CD4-positive, alpha-beta memory T cell (primary cell): ENCODE data around the gene EXOC1L. TPM values are rescaled to one million over a fixed set of nuclear protein-coding genes. Genes with fewer than 3 reads are reported as not detected.
A peak's percentile ranks its signal among the peaks of the same experiment; 100 is the strongest.

Experiments
- CTCF ChIA-PET: fragments of 350-600 bp; sonication (Branson Sonifier 250); formaldehyde crosslinking; loops from one replicate; lab custom pipeline; 2021; ENCODE audit warnings: inconsistent platforms; ENCODE audit not compliant: partially characterized antibody; lab: Charles Lee
- POLR2A ChIA-PET: fragments of 350-600 bp; sonication (Branson Sonifier 250); formaldehyde crosslinking; loops from one replicate; lab custom pipeline; 2021; ENCODE audit not compliant: partially characterized antibody; lab: Charles Lee
- DNase-seq, 5 donors: peaks; one replicate each; pipeline versions ENCODE4 v3.0.0 to v3.0.0-alpha.2; 2020 to 2022; ENCODE audit warnings: mixed read lengths in 1 of 5
- H3K27ac ChIP-seq: one replicate; pipeline ENCODE4 v1.7.0; 2013; ENCODE audit warnings: low read depth, low read length
- H3K27me3 ChIP-seq: 2 replicates; pipeline ENCODE4 v1.7.0; 2013; ENCODE audit warnings: mild to moderate bottlenecking, low read length, moderate library complexity; ENCODE audit not compliant: insufficient read depth
- H3K36me3 ChIP-seq: 2 replicates; pipeline ENCODE4 v1.7.0; 2013; ENCODE audit warnings: mild to moderate bottlenecking, low read length, moderate library complexity; ENCODE audit not compliant: insufficient read depth
- H3K4me1 ChIP-seq: 2 replicates; pipeline ENCODE4 v1.7.0; 2013; ENCODE audit warnings: mild to moderate bottlenecking, low read length, moderate library complexity; ENCODE audit not compliant: insufficient read depth
- H3K4me3 ChIP-seq, 2 donors: one replicate each; pipeline ENCODE4 v1.7.0; 2013; ENCODE audit warnings: low read length in 2 of 2, mild to moderate bottlenecking in 1 of 2
- H3K9me3 ChIP-seq, 2 donors: one replicate each; pipeline ENCODE4 v1.7.0; 2013; ENCODE audit warnings: low read length in 2 of 2, control low read depth in 1 of 2; ENCODE audit not compliant: control insufficient read depth in 1 of 2
- H3K27ac Mint-ChIP-seq, 7 donors: one replicate each; pipeline ENCODE4 v1.8.0; 2020 to 2021; ENCODE audit warnings: mixed read lengths in 7 of 7, mild to moderate bottlenecking in 6 of 7, inconsistent platforms in 3 of 7, moderate library complexity in 3 of 7
- H3K27me3 Mint-ChIP-seq, 2 donors: one replicate each; pipeline ENCODE4 v1.8.0; 2020 to 2021; ENCODE audit warnings: mixed read lengths in 2 of 2
- H3K36me3 Mint-ChIP-seq, 2 donors: one replicate each; pipeline ENCODE4 v1.8.0; 2020 to 2021; ENCODE audit warnings: mixed read lengths in 2 of 2, inconsistent platforms in 1 of 2, mild to moderate bottlenecking in 1 of 2
- H3K4me1 Mint-ChIP-seq, 4 donors: one replicate each; pipeline ENCODE4 v1.8.0; 2020 to 2021; ENCODE audit warnings: mixed read lengths in 4 of 4, mild to moderate bottlenecking in 1 of 4
- H3K4me3 Mint-ChIP-seq, 8 donors: one replicate each; pipeline ENCODE4 v1.8.0; 2020 to 2021; ENCODE audit warnings: mixed read lengths in 8 of 8, mild to moderate bottlenecking in 7 of 8, moderate library complexity in 6 of 8, inconsistent platforms in 3 of 8
- H3K9me3 Mint-ChIP-seq, 8 donors: one replicate each; pipeline ENCODE4 v1.8.0; 2020 to 2021; ENCODE audit warnings: mixed read lengths in 8 of 8, mild to moderate bottlenecking in 5 of 8, inconsistent platforms in 3 of 8, moderate library complexity in 1 of 8
- intact Hi-C: fragments of 100-400 bp; cut with micrococcal nuclease; formaldehyde crosslinking; loops from one replicate; pipeline ENCODE4 v1.15.1; 2023
- polyA plus RNA-seq, 2 donors: library from polyadenylated mRNA; unstranded; fragments of 300-500 nt; fragmentation: Illumina TruSeq; gene quantifications; one replicate each; pipeline ENCODE4 v1.2.3, GENCODE V29; 2021
- total RNA-seq, 2 experiments: library from RNA; stranded (reverse); gene quantifications; one replicate each; pipeline ENCODE4 v1.2.3, GENCODE V29; 2021

EXOC1L gene, protein sequence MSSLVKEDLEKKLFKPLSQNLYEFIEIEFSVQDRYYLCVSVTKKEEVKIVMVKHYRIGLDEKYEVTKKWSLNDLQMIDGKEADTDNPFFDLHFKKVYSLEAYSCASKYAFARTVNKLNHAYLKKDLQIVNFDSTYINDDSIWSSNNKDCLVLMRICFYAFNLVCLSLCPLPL
- total RNA-seq (not detected), polyA plus RNA-seq (not detected)

DNA sequence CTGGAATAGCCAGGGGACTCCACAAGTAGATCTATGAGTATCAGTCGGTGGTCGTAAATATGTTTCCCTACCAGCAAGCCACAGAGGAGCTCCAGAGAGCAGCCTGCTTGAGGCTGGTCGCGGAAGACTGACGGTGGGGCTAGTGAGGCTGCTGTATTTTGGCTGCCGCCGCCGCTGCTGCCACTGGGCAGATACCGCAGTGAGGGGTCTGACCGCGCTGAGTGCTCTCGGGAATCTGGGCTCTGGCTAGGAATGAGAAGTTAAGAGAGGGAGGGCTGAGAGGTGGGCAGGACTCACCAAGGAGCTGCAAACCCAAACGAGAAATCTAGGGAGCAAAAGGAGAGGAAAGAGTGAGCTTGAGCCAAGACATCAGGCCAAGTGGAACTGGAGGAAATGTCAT lies at the start of gene EXOC1L:
TSS of gene EXOC1L (plus strand) at position 157 of the 400 bp plus-strand sequence. CDS start at position 394, 237 bp downstream.
- Mint-ChIP-seq H3K4me1 (peaks cover 5 to 8% (median 7%) of the 10 kb centered on the region in 4 donors), H3K4me3 (peak within 1 kb of the TSS in 7 of 8 donors; percentile 11 to 71 (median 59)), H3K27ac (peak within 1 kb of the TSS in 2 of 7 donors; percentile 22 to 43), H3K27me3 (peaks cover 9 to 13% of the 10 kb centered on the region in 2 donors), H3K36me3 (no peaks in the 10 kb centered on the region), H3K9me3 (no peaks in the 10 kb centered on the region)
- Histone ChIP-seq H3K27me3 (no peaks in the 10 kb centered on the region), H3K4me3 (no peak within 1 kb of the TSS), H3K9me3 (no peaks in the 10 kb centered on the region), H3K4me1 (no peaks in the 10 kb centered on the region), H3K27ac (no peak within 1 kb of the TSS), H3K36me3 (no peaks in the 10 kb centered on the region)
- ChIA-PET CTCF (no interaction called here), POLR2A (no interaction called here)
- intact Hi-C loops: no loop called here
- no peak for DNase-seq

DNA sequence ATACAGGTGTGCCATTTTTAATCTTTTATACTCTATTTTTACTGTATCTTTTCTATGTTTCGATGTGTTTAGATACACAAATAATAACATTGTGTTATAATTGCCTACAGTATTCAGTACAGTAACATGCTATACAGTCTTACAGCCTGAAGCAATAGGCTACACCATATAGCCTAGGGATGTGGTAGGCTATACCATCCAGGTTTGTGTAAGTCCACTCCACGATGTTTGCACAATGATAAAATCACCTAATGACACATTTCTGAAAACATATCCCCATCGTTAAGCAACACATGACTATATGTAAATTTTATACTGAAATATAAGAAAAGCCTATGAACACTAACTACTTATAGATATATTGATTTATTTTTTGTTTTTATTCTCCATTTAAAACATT lies 48.9 kb upstream of the EXOC1L start:
- H3K36me3 ChIP-seq: no peaks in the 10 kb centered on the region
- Mint-ChIP-seq H3K4me3 (no peak overlapping the region), H3K9me3 (peaks cover 0 to 5% (median 0%) of the 10 kb centered on the region in 8 donors), H3K27me3 (peaks cover 17% of the 10 kb centered on the region in 2 donors), H3K27ac (no peak overlapping the region), H3K4me1 (no peaks in the 10 kb centered on the region), H3K36me3 (no peaks in the 10 kb centered on the region)
- CTCF ChIA-PET: interaction anchor here (0.7 kb wide), 1 partner anchor 13 kb away, joined by 4 read pairs; no protein-coding TSS in a partner anchor
- H3K27ac ChIP-seq: no peak overlapping the region
- H3K4me3 ChIP-seq: no peak overlapping the region
- intact Hi-C loops: no loop called here
- no peak for DNase-seq
- POLR2A ChIA-PET: no interaction called here
- H3K27me3 ChIP-seq: no peaks in the 10 kb centered on the region
- H3K9me3 ChIP-seq: no peaks in the 10 kb centered on the region
- no peaks in the 10 kb centered on the region for H3K4me1 ChIP-seq

DNA sequence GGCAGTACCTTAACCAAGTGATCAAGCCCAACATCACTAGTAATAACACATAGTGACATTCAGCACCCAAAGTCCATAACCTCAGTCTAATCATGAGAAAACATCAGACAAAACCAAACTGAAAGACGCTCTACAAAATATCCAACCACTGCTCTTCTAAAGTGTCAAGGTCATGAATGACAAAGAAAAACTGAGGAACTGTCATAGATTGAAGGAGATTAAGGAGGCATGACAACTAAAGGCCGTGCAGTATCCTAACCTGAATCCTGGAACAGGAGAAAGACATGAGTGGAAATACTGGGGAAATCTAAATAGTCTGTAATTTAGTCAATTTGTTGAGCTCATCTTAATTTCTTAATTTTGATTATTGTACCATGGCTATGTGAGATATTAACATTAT lies 38.2 kb upstream of the EXOC1L start:
- DNase-seq: no peak
- H3K4me1 ChIP-seq: no peaks in the 10 kb centered on the region
- H3K9me3 ChIP-seq: no peaks in the 10 kb centered on the region
- Mint-ChIP-seq H3K9me3 (peaks cover 0 to 4% (median 1%) of the 10 kb centered on the region in 8 donors), H3K4me1 (no peaks in the 10 kb centered on the region), H3K27ac (no peak overlapping the region), H3K36me3 (no peaks in the 10 kb centered on the region), H3K27me3 (peaks cover 6 to 8% of the 10 kb centered on the region in 2 donors), H3K4me3 (no peak overlapping the region)
- intact Hi-C loops: no loop called here
- ChIA-PET POLR2A (no interaction called here), CTCF (no interaction called here)
- H3K36me3 ChIP-seq: no peaks in the 10 kb centered on the region
- H3K27me3 ChIP-seq: peaks cover 3% of the 10 kb centered on the region
- no peak overlapping the region for H3K4me3 ChIP-seq
- no peak overlapping the region for H3K27ac ChIP-seq

- CTCF ChIA-PET: no interaction called here
- Histone ChIP-seq H3K4me3 (no peak overlapping the region), H3K27me3 (no peaks in the 10 kb centered on the region), H3K4me1 (no peaks in the 10 kb centered on the region), H3K27ac (no peak overlapping the region), H3K36me3 (no peaks in the 10 kb centered on the region), H3K9me3 (no peaks in the 10 kb centered on the region)
- Mint-ChIP-seq H3K4me1 (no peaks in the 10 kb centered on the region), H3K36me3 (no peaks in the 10 kb centered on the region), H3K27me3 (peaks cover 6 to 10% of the 10 kb centered on the region in 2 donors), H3K9me3 (peaks cover 0 to 4% (median 0%) of the 10 kb centered on the region in 8 donors), H3K27ac (no peak overlapping the region), H3K4me3 (no peak overlapping the region)
- intact Hi-C loops: no loop called here
- POLR2A ChIA-PET: no interaction called here
- DNase-seq: no peak
Measured at GRCh38 chr4:55781812-55782211, 37.8 kb upstream of the EXOC1L start.

DNA sequence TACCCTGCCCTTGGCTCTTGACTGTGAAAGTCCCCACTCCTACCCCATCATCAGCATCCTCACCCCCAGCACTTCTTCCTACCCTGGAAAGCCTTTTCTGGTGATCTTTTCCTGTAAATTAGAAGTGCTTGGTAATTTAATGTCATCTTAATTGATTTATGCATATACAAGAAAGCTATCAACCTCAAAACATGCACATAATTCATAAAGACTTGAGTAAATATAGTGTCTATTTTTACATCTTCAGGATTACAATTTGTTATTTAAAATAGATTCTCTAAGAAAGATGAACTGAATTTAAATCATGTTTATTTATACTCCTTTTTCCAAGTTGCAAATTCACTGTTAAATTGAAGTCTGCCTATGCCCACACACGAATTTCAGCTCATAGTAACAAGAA lies 36.0 kb upstream of the EXOC1L start:
- no peaks in the 10 kb centered on the region for H3K4me1 ChIP-seq
- H3K36me3 ChIP-seq: no peaks in the 10 kb centered on the region
- no peaks in the 10 kb centered on the region for H3K27me3 ChIP-seq
- no peak overlapping the region for H3K4me3 ChIP-seq
- ChIA-PET POLR2A (no interaction called here), CTCF (no interaction called here)
- no peaks in the 10 kb centered on the region for H3K36me3 Mint-ChIP-seq
- no peak overlapping the region for H3K4me3 Mint-ChIP-seq
- H3K9me3 ChIP-seq: no peaks in the 10 kb centered on the region
- no peak overlapping the region for H3K27ac ChIP-seq
- H3K27me3 Mint-ChIP-seq: peaks cover 2 to 12% of the 10 kb centered on the region in 2 donors
- H3K9me3 Mint-ChIP-seq: peaks cover 0 to 4% (median 0%) of the 10 kb centered on the region in 8 donors
- no peak overlapping the region for H3K27ac Mint-ChIP-seq
- intact Hi-C loops: no loop called here
- no peaks in the 10 kb centered on the region for H3K4me1 Mint-ChIP-seq
- DNase-seq: no peak

DNA sequence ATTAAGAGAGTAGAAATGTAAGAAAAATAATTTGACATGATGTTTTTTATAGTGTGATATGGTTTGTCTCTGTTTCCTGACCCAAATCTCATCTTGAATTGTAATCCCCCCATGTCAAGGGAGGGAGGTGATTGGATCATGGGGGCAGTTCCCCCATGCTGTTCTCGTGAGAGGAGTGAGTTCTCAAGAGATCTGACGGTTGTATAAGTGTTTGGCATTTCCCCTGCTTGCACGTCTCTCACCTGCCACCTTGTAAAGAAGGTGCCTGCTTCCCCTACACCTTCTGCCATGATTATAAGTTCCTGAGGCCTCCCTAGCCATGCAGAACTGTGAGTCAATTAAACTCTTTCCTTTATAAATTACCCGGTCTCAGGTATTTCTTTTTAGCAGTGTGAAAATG lies 34.8 kb upstream of the EXOC1L start:
- Mint-ChIP-seq H3K27me3 (peaks cover 2 to 13% of the 10 kb centered on the region in 2 donors), H3K9me3 (peaks cover 0 to 2% (median 0%) of the 10 kb centered on the region in 8 donors), H3K4me3 (no peak overlapping the region), H3K27ac (no peak overlapping the region), H3K4me1 (no peaks in the 10 kb centered on the region), H3K36me3 (no peaks in the 10 kb centered on the region)
- CTCF ChIA-PET: no interaction called here
- DNase-seq: no peak
- POLR2A ChIA-PET: no interaction called here
- Histone ChIP-seq H3K4me1 (no peaks in the 10 kb centered on the region), H3K9me3 (no peaks in the 10 kb centered on the region), H3K27me3 (no peaks in the 10 kb centered on the region), H3K36me3 (no peaks in the 10 kb centered on the region), H3K4me3 (no peak overlapping the region), H3K27ac (no peak overlapping the region)
- intact Hi-C loops: no loop called here

DNA sequence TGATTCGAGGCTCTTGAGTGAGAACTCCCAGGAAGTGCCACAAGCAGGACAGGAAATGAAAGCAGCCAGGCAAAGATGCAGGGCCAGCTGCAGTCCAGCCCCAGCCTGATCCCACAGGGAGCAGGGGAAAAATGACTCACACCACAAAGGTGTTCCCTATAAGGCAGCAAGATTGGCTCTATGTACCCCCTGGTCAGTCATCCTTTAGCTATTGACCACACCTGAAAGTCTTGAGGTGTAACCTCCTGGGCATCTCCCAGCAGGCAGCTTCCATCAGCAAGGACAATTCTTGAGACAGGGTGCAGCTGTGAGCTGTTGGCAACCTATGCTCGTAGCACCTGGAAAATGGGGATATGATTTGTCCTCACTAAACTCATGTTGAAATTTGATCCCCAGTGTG lies 27.9 kb upstream of the EXOC1L start:
- Mint-ChIP-seq H3K36me3 (no peaks in the 10 kb centered on the region), H3K9me3 (peaks cover 0 to 2% (median 0%) of the 10 kb centered on the region in 8 donors), H3K4me1 (peaks cover 0 to 4% (median 0%) of the 10 kb centered on the region in 4 donors), H3K27ac (no peak overlapping the region), H3K4me3 (no peak overlapping the region), H3K27me3 (peaks cover 19 to 36% of the 10 kb centered on the region in 2 donors)
- no peak for DNase-seq
- no peaks in the 10 kb centered on the region for H3K9me3 ChIP-seq
- intact Hi-C loops: no loop called here
- H3K4me3 ChIP-seq: no peak overlapping the region
- CTCF ChIA-PET: no interaction called here
- POLR2A ChIA-PET: no interaction called here
- no peaks in the 10 kb centered on the region for H3K4me1 ChIP-seq
- H3K36me3 ChIP-seq: no peaks in the 10 kb centered on the region
- H3K27ac ChIP-seq: no peak overlapping the region
- peaks cover 5% of the 10 kb centered on the region for H3K27me3 ChIP-seq
